Cardiac muscle cell (in vitro differentiated cells and primary cell): ENCODE results near the gene MAP3K6. TPM values are rescaled to one million over a fixed set of nuclear protein-coding genes. Genes with fewer than 3 reads are reported as not detected.

ENCODE experiments used
- DNase-seq, 2 donors: peaks; one replicate each; pipeline versions ENCODE4 v3.0.0 to v3.0.0-alpha.2; 2010 to 2017; ENCODE audit warnings: low read depth in 1 of 2, low spot score in 1 of 2
- H3K27ac ChIP-seq: fragments of 200-600 bp; sonication (generic); 2 replicates; pipeline ENCODE4 v1.5.1; 2016
- H3K27me3 ChIP-seq: fragments of 200-600 bp; sonication (generic); 2 replicates; pipeline ENCODE4 v1.6.0; 2016; ENCODE audit warnings: control low read depth
- H3K36me3 ChIP-seq: fragments of 200-600 bp; sonication (generic); 2 replicates; pipeline ENCODE4 v1.5.1; 2016; ENCODE audit warnings: control low read depth
- H3K4me1 ChIP-seq: fragments of 200-600 bp; sonication (generic); 2 replicates; pipeline ENCODE4 v1.8.1; 2017; ENCODE audit warnings: low read depth, mild to moderate bottlenecking, mixed run types
- H3K4me3 ChIP-seq: fragments of 200-600 bp; sonication (generic); 2 replicates; pipeline ENCODE4 v1.5.1; 2016; ENCODE audit warnings: mild to moderate bottlenecking
- H3K9me3 ChIP-seq: fragments of 200-600 bp; sonication (generic); 2 replicates; pipeline ENCODE4 v1.5.1; 2017; ENCODE audit warnings: low read depth, mild to moderate bottlenecking, control low read depth
- polyA plus RNA-seq: library from polyadenylated mRNA; unstranded; fragments of >200 nt; fragmentation: Nextera tagmentation; extraction: Ambion mirVana; gene quantifications from 2 replicates; pipeline ENCODE4 v1.2.1, GENCODE V29; 2016
- total RNA-seq: library from RNA; depleted of rRNA; stranded (reverse); fragments of >200 nt; gene quantifications from 2 replicates; pipeline ENCODE4 v1.2.3, GENCODE V29; 2016
- TF ChIP-seq, protein P1 (sequence below): IDR thresholded peaks from 2 replicates; pipeline ENCODE4 v1.5.1; 2012; ENCODE audit warnings: low read depth, mild to moderate bottlenecking, low read length

Gene MAP3K6
- total and polyA plus RNA-seq, 2 experiments from 2014 or later = 13.6 to 17.8 TPM

DNA sequence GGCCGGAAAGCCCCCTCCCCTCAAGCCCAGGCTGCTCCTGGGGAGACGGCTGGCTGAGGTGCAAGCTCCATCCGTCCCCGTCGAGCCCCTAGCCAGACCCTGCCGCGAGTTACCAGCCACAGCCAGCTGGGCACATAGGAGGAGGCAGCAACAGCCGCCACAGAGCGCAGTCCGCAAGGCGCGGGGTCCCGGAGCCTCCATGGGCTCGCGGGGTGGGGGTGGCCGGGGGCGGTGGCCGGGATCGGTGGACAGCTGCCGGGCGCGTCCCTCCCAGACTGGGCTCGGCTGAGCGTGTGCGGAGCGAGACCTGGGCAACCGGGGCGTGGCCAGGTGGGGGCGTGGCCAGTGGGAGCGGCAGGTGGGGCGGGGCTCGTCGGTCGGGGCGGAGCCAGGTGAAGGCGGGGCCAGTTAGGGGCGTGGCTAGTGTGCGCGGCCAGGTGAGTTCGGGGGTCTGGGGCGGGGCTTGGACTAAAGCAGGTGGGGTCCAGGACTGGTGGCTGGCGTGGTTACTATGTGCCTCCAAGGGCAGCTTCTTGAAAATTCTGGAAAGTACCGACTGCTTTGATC, 16.4 kb upstream of the MAP3K6 start, which contains the start of gene CD164L2:
TSS of gene CD164L2 (minus strand) at position 295 of the 567 bp plus-strand sequence. CDS start at position 201, 94 bp downstream.
- H3K4me1 ChIP-seq = no peaks in the 10 kb centered on the region
- H3K4me3 ChIP-seq = no peak within 1 kb of the TSS
- H3K9me3 ChIP-seq = no peaks in the 10 kb centered on the region
- peaks cover 15% of the 10 kb centered on the region for H3K27me3 ChIP-seq
- no peaks in the 10 kb centered on the region for H3K36me3 ChIP-seq
- H3K27ac ChIP-seq = no peak within 1 kb of the TSS
- DNase-seq = peak in 1 of 2 donors; percentile 39
- TF ChIP-seq, protein P1, sequence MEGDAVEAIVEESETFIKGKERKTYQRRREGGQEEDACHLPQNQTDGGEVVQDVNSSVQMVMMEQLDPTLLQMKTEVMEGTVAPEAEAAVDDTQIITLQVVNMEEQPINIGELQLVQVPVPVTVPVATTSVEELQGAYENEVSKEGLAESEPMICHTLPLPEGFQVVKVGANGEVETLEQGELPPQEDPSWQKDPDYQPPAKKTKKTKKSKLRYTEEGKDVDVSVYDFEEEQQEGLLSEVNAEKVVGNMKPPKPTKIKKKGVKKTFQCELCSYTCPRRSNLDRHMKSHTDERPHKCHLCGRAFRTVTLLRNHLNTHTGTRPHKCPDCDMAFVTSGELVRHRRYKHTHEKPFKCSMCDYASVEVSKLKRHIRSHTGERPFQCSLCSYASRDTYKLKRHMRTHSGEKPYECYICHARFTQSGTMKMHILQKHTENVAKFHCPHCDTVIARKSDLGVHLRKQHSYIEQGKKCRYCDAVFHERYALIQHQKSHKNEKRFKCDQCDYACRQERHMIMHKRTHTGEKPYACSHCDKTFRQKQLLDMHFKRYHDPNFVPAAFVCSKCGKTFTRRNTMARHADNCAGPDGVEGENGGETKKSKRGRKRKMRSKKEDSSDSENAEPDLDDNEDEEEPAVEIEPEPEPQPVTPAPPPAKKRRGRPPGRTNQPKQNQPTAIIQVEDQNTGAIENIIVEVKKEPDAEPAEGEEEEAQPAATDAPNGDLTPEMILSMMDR = no peak

DNA sequence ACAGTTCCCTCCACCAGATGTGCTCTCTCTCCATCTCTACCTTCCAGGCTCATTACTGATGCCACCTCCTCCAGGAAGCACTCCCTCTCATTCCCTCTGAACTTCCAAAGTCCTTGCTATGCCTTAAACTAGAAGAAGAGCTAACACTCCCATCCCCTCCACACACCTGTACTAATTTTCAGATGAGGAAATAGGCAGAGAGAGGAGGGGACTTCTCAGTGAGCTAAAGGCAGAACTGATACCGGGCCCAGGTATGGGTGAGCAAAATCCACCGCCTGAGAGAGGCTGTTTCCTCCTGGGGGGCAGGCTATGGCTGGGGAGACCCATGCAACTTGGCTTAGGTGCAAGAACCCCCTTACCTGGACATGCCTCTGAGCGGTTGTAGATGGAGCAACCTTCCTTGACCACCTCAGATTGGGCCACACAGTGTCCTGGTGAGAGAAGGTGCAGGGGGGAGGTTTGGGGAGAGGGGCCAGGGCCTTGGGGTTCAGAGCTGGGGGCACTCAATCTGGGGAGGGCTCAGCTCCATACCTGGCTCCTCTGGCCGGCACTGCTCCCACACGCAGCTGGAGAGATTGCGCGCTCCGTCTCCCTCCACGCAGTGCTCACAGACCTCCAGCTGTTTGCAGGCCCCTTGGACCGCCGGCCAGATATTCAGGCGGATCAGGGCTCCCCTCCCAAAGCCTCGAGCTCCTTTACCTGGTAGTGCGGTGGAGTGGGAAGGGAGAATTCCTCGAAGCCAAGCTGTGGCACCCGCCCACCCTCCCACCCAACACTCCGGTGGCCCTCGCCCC, 15.4 kb upstream of the MAP3K6 start:
- TF ChIP-seq, protein P1 = no peak
- Histone ChIP-seq H3K27ac (no peak overlapping the region), H3K27me3 (peaks cover 15% of the 10 kb centered on the region), H3K36me3 (no peaks in the 10 kb centered on the region), H3K9me3 (no peaks in the 10 kb centered on the region), H3K4me1 (no peaks in the 10 kb centered on the region), H3K4me3 (no peak overlapping the region)
- no peak for DNase-seq

DNA sequence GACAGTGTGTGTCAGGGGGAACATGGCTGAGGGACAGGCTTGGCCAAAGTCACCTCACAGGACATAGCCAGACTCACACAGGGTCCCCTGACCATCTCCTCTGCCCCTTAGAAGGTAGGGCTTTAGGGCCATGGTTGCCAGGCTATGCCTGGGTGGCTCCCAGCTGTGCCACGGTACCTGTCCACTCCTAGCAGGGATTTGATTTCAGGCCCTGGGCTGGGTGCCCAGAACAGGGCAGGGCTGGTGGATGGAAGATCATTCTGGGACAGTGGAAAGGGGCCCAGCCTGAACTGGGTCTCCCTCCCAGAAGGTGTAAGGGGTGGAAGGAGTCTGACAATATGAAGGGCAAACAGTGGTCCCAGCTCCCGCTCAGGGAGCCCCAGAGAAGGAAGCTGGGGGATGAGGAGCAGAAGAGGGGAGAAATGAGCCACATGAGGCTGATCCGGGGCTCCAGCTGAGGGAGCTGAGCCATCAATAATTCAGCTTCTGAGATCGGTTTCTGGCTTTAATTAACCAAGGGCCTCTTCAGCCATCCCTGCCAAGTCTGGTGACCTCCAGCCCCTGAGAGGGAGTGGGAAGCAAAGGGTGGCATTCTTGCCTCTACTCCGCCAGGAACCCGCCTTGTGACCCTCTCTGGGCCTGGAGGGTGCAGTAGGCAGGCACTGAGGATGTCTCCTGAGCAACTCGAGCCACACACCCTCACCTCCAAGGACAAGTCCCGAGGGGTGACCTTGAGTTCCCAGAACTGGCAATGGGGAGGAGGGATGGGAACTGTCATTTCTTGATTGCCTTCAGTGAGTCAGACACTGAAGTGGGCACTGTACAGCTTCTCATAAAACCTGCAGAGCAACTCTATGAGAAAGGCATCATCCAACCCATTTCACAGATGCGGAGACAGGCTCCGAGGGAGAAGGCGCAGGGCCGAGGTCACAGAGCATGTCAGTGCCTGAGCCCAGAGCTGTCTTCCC, 14.3 kb upstream of the MAP3K6 start:
- no peak overlapping the region for H3K4me3 ChIP-seq
- peaks cover 15% of the 10 kb centered on the region for H3K27me3 ChIP-seq
- H3K4me1 ChIP-seq = no peaks in the 10 kb centered on the region
- TF ChIP-seq, protein P1 = no peak
- H3K36me3 ChIP-seq = no peaks in the 10 kb centered on the region
- no peaks in the 10 kb centered on the region for H3K9me3 ChIP-seq
- no peak overlapping the region for H3K27ac ChIP-seq
- no peak for DNase-seq

DNA sequence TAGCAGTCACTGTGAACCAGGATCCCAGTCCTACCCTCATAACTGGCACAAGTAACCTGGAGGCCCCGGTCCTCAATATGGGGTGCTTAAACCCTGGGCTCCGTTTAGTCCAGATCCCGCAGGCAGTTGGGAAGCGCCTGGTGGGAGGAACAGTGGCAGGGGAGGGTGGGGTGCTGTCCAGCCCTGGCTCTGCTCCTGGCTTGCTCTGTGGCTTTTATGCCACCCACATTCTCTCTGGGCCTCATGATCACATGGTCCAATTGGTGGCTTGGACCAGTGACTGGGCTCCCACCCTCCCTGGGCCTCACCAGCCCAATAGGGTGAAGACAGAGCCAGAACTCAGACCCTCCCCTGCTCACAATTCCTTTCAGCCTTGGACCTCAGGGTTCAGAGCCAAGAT, 13.5 kb upstream of the MAP3K6 start:
- H3K9me3 ChIP-seq = no peaks in the 10 kb centered on the region
- TF ChIP-seq, protein P1 = no peak
- peaks cover 15% of the 10 kb centered on the region for H3K27me3 ChIP-seq
- DNase-seq = no peak
- no peaks in the 10 kb centered on the region for H3K4me1 ChIP-seq
- H3K36me3 ChIP-seq = no peaks in the 10 kb centered on the region
- H3K27ac ChIP-seq = no peak overlapping the region
- H3K4me3 ChIP-seq = no peak overlapping the region

DNA sequence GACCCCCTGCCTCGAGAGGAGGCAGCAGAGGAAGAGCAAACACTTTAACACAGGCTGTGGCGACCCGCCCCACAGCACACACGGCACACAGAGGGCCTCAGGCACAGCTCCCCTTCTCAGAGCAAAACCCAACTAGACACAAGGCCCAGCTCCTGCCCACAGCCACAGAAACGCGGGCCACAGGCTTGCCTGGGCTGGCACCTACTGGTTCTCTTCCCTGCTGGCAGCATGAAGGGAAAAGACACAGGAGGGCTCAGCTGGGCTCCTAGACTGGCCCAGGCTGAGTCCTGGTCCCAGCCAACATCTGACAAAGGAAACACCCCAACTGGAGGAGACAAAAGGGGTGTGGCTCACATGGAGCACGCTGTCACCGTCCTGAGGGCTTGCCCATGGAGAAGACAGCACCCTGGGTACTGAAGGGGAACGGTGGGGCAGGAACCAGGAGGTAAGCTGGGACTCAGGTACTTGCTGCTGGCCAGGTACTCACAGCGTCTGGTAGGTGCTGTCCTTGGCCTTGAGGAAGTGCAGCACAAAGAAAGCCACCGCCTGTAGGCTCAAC, 12.9 kb upstream of the MAP3K6 start:
- Histone ChIP-seq H3K36me3 (no peaks in the 10 kb centered on the region), H3K4me1 (no peaks in the 10 kb centered on the region), H3K27ac (no peak overlapping the region), H3K27me3 (peaks cover 15% of the 10 kb centered on the region), H3K4me3 (no peak overlapping the region), H3K9me3 (no peaks in the 10 kb centered on the region)
- TF ChIP-seq, protein P1 = no peak
- DNase-seq = no peak
